Smooth muscle cell (in vitro differentiated cells): ENCODE data around the gene PEX6. TPM values are rescaled to one million over a fixed set of nuclear protein-coding genes. Genes with fewer than 3 reads are reported as not detected.

ENCODE experiments used
- DNase-seq: peaks from one replicate; lab custom pipeline; 2025; ENCODE audit not compliant: unreplicated experiment; lab: John Stamatoyannopoulos, UW
- H2AFZ ChIP-seq: fragments of 200-600 bp; sonication (generic); 2 replicates; pipeline ENCODE4 v1.6.0; 2016; ENCODE audit warnings: antibody characterized with exemption, low read depth, mild to moderate bottlenecking
- H3F3A ChIP-seq: fragments of 200-600 bp; sonication (generic); 2 replicates; pipeline ENCODE4 v1.6.0; 2017; ENCODE audit warnings: antibody characterized with exemption, low read depth
- H3K27ac ChIP-seq: fragments of 200-600 bp; sonication (generic); 2 replicates; pipeline ENCODE4 v1.5.1; 2016; ENCODE audit warnings: low read depth, mild to moderate bottlenecking
- H3K27me3 ChIP-seq: fragments of 200-600 bp; sonication (generic); 2 replicates; pipeline ENCODE4 v1.6.1; 2016; ENCODE audit warnings: low read depth, mild to moderate bottlenecking
- H3K36me3 ChIP-seq: fragments of 200-600 bp; sonication (generic); 2 replicates; pipeline ENCODE4 v1.5.1; 2016; ENCODE audit warnings: low read depth
- H3K4me1 ChIP-seq: fragments of 200-600 bp; sonication (generic); 2 replicates; pipeline ENCODE4 v1.5.1; 2016; ENCODE audit warnings: low read depth
- H3K4me2 ChIP-seq: fragments of 200-600 bp; sonication (generic); 2 replicates; pipeline ENCODE4 v1.6.0; 2016; ENCODE audit warnings: mild to moderate bottlenecking
- H3K4me3 ChIP-seq: fragments of 200-600 bp; sonication (generic); 2 replicates; pipeline ENCODE4 v1.5.1; 2016; ENCODE audit warnings: mild to moderate bottlenecking
- H3K79me2 ChIP-seq: fragments of 200-600 bp; sonication (generic); 2 replicates; pipeline ENCODE4 v1.6.0; 2016; ENCODE audit warnings: low read depth, mild to moderate bottlenecking
- H3K9ac ChIP-seq: fragments of 200-600 bp; sonication (generic); 2 replicates; pipeline ENCODE4 v1.6.0; 2016; ENCODE audit warnings: low read depth
- H3K9me3 ChIP-seq: fragments of 200-600 bp; sonication (generic); replicated peaks from 2 replicates; pipeline ENCODE4 v1.5.1; 2016; ENCODE audit warnings: low read depth
- H4K20me1 ChIP-seq: fragments of 200-600 bp; sonication (generic); 2 replicates; pipeline ENCODE4 v1.6.0; 2016; ENCODE audit warnings: low read depth
- WGBS: methylation state at CpG from one replicate; pipeline ENCODE4 v1.1.7; 2016; ENCODE audit warnings: low lambda C conversion rate; 5-methylcytosine and 5-hydroxymethylcytosine counted together
- polyA plus RNA-seq: library from polyadenylated mRNA; unstranded; fragments of >200 nt; fragmentation: Nextera tagmentation; extraction: Ambion mirVana; gene quantifications from 2 replicates; pipeline ENCODE4 v1.2.1, GENCODE V29; 2016
- total RNA-seq: library from RNA; depleted of rRNA; stranded (reverse); fragments of >200 nt; gene quantifications from 2 replicates; pipeline ENCODE4 v1.2.3, GENCODE V29; 2014
- TF ChIP-seq, protein P1 (sequence below): fragments of 200-600 bp; sonication (generic); IDR thresholded peaks from 2 replicates; pipeline ENCODE4 v1.5.1; 2017; ENCODE audit warnings: borderline replicate concordance, mild to moderate bottlenecking, antibody characterized with exemption; ENCODE audit not compliant: insufficient read depth, poor library complexity, severe bottlenecking

Gene PEX6
- total and polyA plus RNA-seq, 2 experiments from 2014 or later: 9.7 to 24.6 TPM

- Histone ChIP-seq H3F3A (no peaks in the 10 kb centered on the region), H2AFZ (no peak overlapping the region), H3K9ac (no peak overlapping the region), H3K79me2 (no peaks in the 10 kb centered on the region), H3K4me3 (no peak overlapping the region), H3K9me3 (no peaks in the 10 kb centered on the region), H3K27me3 (peaks cover 14% of the 10 kb centered on the region), H3K4me1 (no peaks in the 10 kb centered on the region), H3K4me2 (no peak overlapping the region), H4K20me1 (no peaks in the 10 kb centered on the region), H3K36me3 (no peaks in the 10 kb centered on the region), H3K27ac (no peak overlapping the region)
- TF ChIP-seq, protein P1, sequence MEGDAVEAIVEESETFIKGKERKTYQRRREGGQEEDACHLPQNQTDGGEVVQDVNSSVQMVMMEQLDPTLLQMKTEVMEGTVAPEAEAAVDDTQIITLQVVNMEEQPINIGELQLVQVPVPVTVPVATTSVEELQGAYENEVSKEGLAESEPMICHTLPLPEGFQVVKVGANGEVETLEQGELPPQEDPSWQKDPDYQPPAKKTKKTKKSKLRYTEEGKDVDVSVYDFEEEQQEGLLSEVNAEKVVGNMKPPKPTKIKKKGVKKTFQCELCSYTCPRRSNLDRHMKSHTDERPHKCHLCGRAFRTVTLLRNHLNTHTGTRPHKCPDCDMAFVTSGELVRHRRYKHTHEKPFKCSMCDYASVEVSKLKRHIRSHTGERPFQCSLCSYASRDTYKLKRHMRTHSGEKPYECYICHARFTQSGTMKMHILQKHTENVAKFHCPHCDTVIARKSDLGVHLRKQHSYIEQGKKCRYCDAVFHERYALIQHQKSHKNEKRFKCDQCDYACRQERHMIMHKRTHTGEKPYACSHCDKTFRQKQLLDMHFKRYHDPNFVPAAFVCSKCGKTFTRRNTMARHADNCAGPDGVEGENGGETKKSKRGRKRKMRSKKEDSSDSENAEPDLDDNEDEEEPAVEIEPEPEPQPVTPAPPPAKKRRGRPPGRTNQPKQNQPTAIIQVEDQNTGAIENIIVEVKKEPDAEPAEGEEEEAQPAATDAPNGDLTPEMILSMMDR: no peak
- no peak for DNase-seq
- 87% methylated on average over 11 of the region's 12 CpGs for WGBS
Observed at GRCh38 chr6:42963179-42963854, 15.7 kb downstream of the PEX6 start.

DNA sequence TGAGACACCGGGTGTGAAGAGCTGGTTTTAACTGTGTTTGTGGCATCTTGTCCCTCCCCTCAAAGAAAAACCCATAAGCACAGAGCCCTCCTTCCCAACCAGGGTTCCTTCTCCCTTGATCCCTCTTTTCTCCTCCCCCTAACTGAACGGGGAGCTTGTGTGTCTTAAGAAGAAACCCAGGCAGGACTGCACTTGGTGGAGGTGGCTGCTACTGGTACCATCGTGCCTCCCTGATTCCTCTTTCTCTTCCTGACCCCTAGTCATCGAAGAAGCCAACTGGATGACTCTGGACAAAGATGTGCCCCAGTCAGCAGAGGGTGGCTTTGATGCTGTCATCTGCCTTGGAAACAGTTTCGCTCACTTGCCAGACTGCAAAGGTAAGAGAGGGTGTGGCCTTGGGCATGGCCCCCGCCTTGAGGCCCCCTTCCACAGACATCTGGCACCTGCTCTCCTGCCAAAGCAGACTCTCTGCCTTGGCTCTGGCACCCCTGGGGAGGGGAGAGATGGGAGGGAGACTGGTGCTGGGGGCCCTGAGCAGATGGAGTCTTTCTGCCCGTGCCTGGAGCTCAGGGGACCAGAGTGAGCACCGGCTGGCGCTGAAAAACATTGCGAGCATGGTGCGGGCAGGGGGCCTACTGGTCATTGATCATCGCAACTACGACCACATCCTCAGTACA is 16.3 kb downstream of the PEX6 start:
- no peaks in the 10 kb centered on the region for H3K4me1 ChIP-seq
- no peaks in the 10 kb centered on the region for H3K36me3 ChIP-seq
- H3K4me2 ChIP-seq: no peak overlapping the region
- H2AFZ ChIP-seq: no peak overlapping the region
- H3K79me2 ChIP-seq: no peaks in the 10 kb centered on the region
- H4K20me1 ChIP-seq: no peaks in the 10 kb centered on the region
- DNase-seq: no peak
- no peak overlapping the region for H3K27ac ChIP-seq
- H3K9ac ChIP-seq: no peak overlapping the region
- H3F3A ChIP-seq: no peaks in the 10 kb centered on the region
- no peak overlapping the region for H3K4me3 ChIP-seq
- 92% methylated on average over 13 of the region's 13 CpGs for WGBS
- H3K27me3 ChIP-seq: peaks cover 14% of the 10 kb centered on the region
- no peaks in the 10 kb centered on the region for H3K9me3 ChIP-seq
- TF ChIP-seq, protein P1: no peak

DNA sequence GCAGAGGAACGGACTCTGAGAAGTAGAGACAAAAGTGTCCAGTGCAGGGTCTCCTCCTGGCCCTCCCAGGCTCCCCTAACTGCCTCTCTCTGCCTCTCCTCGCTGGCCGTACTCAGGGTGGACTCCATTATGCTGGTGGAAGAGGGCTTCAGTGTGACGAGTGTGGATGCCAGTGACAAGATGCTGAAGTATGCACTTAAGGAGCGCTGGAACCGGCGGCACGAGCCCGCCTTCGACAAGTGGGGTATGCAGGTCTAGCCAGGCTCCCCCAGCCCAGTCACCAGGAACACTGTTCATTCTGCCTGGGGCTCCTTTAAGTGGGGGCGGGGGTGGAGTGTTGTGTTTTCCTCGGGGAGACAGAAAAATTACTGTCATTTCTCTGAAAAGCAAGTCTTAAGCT is 16.9 kb downstream of the PEX6 start:
- no peak for DNase-seq
- Histone ChIP-seq H3K36me3 (no peaks in the 10 kb centered on the region), H3K9ac (no peak overlapping the region), H3K79me2 (no peaks in the 10 kb centered on the region), H3K27me3 (peaks cover 14% of the 10 kb centered on the region), H3K4me2 (no peak overlapping the region), H3K4me1 (no peaks in the 10 kb centered on the region), H3K27ac (no peak overlapping the region), H3K4me3 (no peak overlapping the region), H2AFZ (no peak overlapping the region), H3K9me3 (no peaks in the 10 kb centered on the region), H4K20me1 (no peaks in the 10 kb centered on the region), H3F3A (no peaks in the 10 kb centered on the region)
- TF ChIP-seq, protein P1: no peak
- 90% methylated on average over 12 of the region's 12 CpGs for WGBS

DNA sequence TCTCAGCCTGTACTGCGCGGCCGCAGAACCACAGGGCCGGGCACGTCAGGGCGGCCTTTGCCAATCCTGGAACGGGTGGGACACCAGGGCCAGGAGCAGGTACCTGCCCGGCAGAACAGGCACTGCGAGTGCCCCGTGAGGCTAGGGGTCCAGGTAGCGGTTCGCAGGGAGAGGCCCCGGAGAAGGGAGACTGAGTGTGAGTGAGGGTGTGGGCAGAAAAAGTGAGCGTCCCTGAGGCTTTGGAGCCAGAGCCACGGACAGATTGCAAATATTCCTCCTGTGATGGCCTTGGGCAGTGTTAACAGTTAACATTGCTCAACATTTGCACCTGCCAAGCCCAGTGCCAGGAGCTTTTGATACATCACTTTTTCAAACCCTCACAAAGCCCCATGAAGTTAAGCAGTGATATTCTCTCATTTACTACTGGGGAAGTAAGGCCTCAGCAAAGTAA is 17.9 kb downstream of the PEX6 start:
- Histone ChIP-seq H3K27ac (no peak overlapping the region), H3K9me3 (no peaks in the 10 kb centered on the region), H3F3A (no peaks in the 10 kb centered on the region), H3K9ac (no peak overlapping the region), H3K36me3 (no peaks in the 10 kb centered on the region), H3K79me2 (no peaks in the 10 kb centered on the region), H3K4me2 (peak overlapping the region; percentile 86), H3K4me1 (no peaks in the 10 kb centered on the region), H3K27me3 (peaks cover 14% of the 10 kb centered on the region), H3K4me3 (peak overlapping the region; percentile 47), H4K20me1 (no peaks in the 10 kb centered on the region), H2AFZ (no peak overlapping the region)
- whole genome bisulfite sequencing: 46% methylated on average over 15 of the region's 15 CpGs
- DNase-seq: no peak
- TF ChIP-seq, protein P1: no peak
